ENCODE data around the gene SASS6.

DNA sequence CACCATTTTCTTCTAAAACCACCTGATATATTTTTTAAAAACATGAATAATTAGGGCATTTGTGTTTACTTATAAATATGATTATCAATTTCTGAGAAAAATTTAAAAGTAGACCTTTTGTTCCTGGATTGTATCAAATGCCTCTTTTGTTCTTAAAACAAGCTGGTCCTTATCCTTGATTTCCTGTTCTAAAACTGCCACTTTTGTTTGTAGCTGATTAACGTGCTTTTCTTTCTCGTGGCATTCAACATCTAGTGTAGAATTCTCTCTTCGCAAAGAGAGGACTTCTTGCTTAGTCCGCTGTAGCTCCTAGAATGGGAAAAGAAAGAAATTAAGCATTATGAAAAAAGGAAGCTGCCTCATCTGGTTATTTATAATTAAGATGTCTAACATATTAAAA is 25.0 kb downstream of the SASS6 start:
- no peak for TF ChIP-seq POLR2AphosphoS5 (IDR thresholded peaks at IDR 0.05; ENCODE audit: insufficient read depth, low read depth, low read length)
- TF ChIP-seq, protein P1, sequence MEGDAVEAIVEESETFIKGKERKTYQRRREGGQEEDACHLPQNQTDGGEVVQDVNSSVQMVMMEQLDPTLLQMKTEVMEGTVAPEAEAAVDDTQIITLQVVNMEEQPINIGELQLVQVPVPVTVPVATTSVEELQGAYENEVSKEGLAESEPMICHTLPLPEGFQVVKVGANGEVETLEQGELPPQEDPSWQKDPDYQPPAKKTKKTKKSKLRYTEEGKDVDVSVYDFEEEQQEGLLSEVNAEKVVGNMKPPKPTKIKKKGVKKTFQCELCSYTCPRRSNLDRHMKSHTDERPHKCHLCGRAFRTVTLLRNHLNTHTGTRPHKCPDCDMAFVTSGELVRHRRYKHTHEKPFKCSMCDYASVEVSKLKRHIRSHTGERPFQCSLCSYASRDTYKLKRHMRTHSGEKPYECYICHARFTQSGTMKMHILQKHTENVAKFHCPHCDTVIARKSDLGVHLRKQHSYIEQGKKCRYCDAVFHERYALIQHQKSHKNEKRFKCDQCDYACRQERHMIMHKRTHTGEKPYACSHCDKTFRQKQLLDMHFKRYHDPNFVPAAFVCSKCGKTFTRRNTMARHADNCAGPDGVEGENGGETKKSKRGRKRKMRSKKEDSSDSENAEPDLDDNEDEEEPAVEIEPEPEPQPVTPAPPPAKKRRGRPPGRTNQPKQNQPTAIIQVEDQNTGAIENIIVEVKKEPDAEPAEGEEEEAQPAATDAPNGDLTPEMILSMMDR (IDR thresholded peaks at IDR 0.05; ENCODE audit: extremely low read depth in 1 of 2, insufficient read depth in 1 of 2, low read depth in 1 of 2, low read length in 2 of 2) = no peak
